Breast epithelium (tissue), 3 donors: ENCODE data around the gene NIPSNAP2.

Experiments
- POLR2AphosphoS5 ChIP-seq, 3 donors: sonication (generic); formaldehyde crosslinking; IDR thresholded peaks; one replicate each; pipeline ENCODE4 v1.6.1; 2017; ENCODE audit warnings: antibody characterized with exemption in 3 of 3
- TF ChIP-seq, protein P1 (sequence below), 3 donors: fragments of 450-650 bp; IDR thresholded peaks; one replicate each; pipeline ENCODE4 v1.5.1; 2016 to 2017; ENCODE audit warnings: antibody characterized with exemption in 3 of 3, mild to moderate bottlenecking in 3 of 3, moderate library complexity in 3 of 3

DNA sequence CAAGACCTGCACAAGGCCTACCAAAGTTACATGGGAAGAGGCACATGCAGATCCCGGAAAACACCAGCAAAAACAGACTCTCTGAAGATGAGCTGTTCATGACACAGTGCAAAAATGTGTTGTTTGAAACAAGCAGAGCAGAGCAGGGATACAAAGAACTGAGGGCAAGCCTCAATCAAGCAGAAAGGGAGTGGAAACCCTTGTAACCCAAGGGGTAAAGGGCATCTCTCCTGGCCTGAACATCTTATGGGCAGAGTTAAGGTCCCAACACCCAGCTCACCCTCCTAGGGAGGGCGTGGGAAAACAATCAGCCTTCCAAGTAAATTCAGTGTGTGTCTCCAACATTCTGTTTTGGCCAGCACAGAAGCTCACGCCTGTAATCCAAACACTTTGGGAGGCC, 76.3 kb downstream of the NIPSNAP2 start:
- TF ChIP-seq, protein P1, sequence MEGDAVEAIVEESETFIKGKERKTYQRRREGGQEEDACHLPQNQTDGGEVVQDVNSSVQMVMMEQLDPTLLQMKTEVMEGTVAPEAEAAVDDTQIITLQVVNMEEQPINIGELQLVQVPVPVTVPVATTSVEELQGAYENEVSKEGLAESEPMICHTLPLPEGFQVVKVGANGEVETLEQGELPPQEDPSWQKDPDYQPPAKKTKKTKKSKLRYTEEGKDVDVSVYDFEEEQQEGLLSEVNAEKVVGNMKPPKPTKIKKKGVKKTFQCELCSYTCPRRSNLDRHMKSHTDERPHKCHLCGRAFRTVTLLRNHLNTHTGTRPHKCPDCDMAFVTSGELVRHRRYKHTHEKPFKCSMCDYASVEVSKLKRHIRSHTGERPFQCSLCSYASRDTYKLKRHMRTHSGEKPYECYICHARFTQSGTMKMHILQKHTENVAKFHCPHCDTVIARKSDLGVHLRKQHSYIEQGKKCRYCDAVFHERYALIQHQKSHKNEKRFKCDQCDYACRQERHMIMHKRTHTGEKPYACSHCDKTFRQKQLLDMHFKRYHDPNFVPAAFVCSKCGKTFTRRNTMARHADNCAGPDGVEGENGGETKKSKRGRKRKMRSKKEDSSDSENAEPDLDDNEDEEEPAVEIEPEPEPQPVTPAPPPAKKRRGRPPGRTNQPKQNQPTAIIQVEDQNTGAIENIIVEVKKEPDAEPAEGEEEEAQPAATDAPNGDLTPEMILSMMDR (IDR thresholded peaks at IDR 0.05): no peak
- TF ChIP-seq POLR2AphosphoS5 (IDR thresholded peaks at IDR 0.05): no peak
